NCI-H226 (cell line): ENCODE measurements around the gene RCOR2.

Source experiments
- DNase-seq: peaks from one replicate; pipeline ENCODE4 v3.0.0-alpha.2; 2015

RCOR2 gene

GRCh38 chr11:63906585-63906984 lies 10.4 kb downstream of the RCOR2 start:
- DNase-seq, result no peak

DNA sequence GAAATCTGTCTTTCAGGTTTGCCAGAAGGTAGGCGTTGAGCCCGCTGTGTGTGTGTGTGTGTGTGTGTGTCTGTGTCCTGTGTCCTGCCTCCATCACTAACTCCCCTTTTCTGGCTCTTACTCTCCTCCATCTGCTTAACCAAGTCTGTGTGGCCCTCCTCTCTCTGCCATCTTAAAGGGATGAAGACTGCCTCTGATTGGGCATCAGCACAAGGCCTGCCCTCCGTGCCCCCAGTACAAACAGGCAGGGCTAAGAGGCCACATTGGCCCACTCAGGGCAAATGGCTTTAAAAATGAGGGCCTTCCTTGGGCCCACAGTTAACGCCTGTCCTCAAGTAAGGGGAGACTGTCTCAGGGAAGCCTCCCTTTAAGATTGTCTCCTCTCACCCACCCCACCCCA lies 10.9 kb downstream of the RCOR2 start:
- DNase-seq, result no peak

GRCh38 chr11:63905179-63905578 lies 11.8 kb downstream of the RCOR2 start:
- DNase-seq, result no peak

GRCh38 chr11:63904743-63905142 lies 12.2 kb downstream of the RCOR2 start:
- DNase-seq, result no peak

- no peak for DNase-seq
Observed at GRCh38 chr11:63903884-63904283, 13.1 kb downstream of the RCOR2 start.

- DNase-seq, result no peak
Observed at GRCh38 chr11:63901660-63902059, 15.3 kb downstream of the RCOR2 start.

DNA sequence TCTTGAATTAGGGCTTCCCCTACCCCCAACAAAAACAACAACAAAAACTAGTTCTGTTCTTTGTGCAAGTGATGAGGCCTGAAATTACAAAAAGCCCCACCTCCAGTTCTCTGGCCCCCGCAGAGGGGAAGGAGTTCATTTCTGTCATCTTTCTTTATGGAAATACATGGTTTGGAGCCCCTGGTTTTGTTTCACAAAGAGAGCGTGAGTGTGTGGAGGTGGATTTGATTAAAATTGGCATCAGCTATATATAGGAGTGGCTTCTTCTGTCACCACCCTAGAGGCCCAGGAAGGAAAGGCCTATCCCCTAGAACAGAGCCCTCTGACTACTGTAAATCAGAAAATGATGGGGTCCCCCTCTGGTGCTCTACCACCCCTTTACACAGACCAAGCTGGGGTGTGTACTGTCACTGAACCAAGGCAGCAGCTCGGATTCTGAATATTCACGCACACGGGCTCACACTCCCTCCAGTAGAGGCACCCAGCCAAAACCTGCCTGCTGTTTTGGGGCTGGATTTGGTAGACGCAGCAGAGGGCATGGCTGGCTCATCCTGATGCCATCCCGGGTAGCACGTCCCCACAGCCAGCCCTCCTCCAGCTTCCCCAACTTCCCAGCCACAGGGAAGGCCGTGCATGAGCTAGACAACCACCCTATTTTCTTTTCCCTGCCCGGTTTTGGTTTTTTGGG lies 19.4 kb downstream of the RCOR2 start:
- DNase-seq, result no peak

GRCh38 chr11:63896071-63896470 lies 20.9 kb downstream of the RCOR2 start:
- no peak for DNase-seq

DNA sequence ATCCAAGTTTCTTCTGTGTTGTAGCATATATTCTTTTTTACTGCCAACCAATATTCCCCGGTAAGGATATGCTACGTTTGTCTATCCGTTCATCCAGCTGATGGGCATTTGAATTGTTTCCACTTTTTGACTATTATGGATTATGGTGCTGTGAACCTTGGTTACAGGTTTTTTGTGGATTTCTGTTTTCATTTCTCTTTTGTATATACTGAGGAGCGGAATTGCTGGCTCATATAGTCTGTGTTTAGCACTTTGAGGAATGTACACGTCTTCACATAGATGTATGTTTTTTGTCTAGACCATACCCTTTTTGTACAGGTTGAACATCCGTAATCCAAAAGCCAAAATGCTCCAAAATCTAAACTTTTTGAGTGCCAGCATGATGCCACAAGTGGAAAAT lies 23.6 kb downstream of the RCOR2 start:
- DNase-seq, result no peak

- no peak for DNase-seq
Observed at GRCh38 chr11:63892228-63892627, 24.7 kb downstream of the RCOR2 start.

GRCh38 chr11:63890368-63890767 lies 26.6 kb downstream of the RCOR2 start:
- no peak for DNase-seq

- DNase-seq, result no peak
Observed at GRCh38 chr11:63889344-63889743, 27.6 kb downstream of the RCOR2 start.

GRCh38 chr11:63888170-63889086 lies 28.5 kb downstream of the RCOR2 start:
- DNase-seq, result peak; percentile 77

DNA sequence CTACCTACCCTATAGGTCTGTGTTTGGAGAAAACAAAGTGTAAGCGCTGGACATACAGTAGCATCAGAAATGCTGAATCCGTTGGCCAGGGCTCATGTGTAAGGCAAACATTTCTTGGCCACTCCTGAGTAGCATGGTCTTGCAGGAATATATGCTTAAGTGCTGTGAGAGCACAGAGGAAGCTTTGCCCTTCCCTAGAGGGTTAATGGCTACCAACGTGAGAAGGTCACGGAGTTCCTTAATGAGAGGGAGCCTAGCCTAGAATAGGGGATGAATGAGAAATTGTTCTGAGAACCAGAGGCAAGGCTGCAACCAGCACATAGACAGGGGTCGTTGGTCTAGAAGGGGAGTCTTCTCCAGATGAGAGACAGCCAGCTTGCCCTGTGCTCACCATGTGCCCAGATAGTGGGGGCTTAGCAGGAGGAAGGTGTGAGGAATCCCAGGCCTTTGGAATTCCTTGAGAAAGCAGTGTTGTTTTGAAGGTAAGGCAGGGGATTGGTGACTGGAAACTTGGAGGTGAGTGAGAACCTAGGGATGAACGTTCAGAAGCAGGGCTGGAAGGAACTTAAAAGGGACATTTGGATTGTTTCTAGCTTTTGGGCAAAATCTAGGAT lies 29.5 kb downstream of the RCOR2 start:
- DNase-seq, result no peak

- DNase-seq, result no peak
Observed at GRCh38 chr11:63884196-63884932, 32.6 kb downstream of the RCOR2 start.

DNA sequence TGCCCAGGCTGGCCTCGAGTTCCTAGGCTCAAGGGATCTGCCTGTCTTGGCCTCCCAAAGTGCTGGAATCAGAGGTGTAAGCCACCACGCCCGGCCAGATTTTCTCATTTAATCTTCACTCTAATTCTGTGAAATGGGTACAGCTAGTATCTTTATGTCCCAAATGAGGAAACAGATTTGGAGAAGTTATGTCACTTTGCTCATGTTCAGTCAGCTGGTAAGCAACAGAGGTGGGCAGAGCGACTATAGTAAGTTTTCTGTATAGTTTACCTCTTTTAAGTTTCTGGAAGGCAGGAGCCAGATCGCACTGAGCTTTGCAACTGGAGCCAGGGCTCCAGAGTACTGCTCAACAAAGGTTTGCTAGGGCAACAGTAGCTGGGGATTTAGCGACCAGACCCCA lies 33.2 kb downstream of the RCOR2 start:
- DNase-seq, result no peak

DNA sequence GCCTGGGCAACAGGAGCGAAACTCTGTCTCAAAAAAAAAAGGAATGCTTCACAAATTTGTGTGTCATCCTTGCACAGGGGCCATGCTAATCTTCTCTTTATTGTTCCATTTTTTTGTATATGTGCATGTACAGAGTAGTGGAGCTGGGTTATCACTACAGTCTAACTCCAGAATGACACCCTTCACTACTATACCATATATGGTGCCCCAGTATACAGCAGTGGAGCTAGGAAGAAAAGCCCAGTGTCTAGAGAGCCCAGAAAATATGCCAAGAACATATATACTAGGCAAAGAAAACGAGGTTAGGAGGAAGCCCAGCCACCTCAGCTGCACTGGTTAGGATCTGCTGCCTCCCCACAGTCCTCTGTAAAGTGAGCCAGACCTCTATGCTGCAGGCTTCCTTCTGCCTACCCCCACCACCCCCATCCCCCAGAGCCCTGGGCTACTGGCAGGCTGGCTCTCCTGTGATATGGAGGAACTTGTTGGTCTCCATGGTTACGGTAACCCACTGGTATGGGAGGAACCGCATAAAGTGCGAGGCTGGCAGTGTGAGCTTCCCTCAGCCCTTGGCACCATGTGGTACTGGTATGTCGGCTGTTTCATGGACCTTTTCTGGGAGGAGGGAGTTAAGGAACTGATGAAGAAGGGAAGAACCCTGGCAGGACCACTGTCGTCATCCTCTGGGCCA lies 34.3 kb downstream of the RCOR2 start:
- DNase-seq, result peak; percentile 97

- DNase-seq, result no peak
Observed at GRCh38 chr11:63880403-63880790, 36.6 kb downstream of the RCOR2 start.

DNA sequence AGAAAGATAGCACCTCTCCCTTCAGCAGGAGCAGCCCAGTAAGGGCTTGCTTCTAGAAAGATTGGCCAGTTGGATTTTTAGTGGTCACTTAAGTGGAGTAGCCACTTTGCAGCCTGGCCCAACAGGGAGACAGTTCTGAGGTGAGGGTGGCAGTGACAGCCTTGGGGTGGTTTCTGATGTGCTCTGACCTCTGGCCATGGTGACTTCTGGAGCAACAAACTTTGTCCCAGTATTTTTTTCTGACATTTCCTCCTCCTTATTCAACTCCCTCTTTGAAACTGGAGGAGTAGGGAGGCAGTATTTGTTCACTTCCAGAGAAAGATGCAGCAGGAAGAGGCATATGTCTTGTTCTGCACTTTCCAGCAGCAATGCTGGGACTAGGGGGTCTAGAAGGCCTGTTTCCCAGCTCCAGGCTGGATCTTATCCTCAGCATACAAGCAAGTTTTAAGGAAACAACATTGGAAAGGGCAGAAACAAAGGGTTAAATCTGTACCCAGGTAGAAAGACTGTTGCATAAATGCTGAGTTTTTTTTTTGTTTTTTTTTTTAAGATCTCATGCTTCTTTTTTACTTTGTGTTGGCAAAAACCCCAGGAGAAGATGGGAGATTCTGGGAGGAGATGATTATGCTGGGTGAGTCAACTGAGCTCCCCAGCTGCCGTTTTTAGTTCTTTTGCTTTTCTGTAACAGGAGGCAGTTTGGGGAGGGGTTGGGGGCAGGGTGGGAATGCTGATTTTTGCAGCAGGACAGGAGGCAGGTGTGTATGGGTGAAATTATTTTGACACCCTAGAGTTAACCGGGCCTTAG lies 37.2 kb downstream of the RCOR2 start:
- DNase-seq, result peak; percentile 63

GRCh38 chr11:63877658-63878241 lies 39.2 kb downstream of the RCOR2 start:
- DNase-seq, result no peak

GRCh38 chr11:63876616-63877015 lies 40.3 kb downstream of the RCOR2 start:
- no peak for DNase-seq
